ENCODE measurements around the gene JPT1.
"Not testable (repeated sequence)": the region's sequence is repeated elsewhere in the genome, so short reads cannot be mapped to it uniquely, and the experiment has no call there.

The JPT1 gene

GRCh38 chr17:75176625-75177024 lies 22.3 kb upstream of the JPT1 start:
- H3K4me1 Mint-ChIP-seq = peaks cover 12% of the 10 kb centered on the region
- DNase-seq (ENCODE audit: low spot score in 2 of 2) = no peak
- H3K36me3 Mint-ChIP-seq (ENCODE audit: insufficient read depth) = peaks cover 71% of the 10 kb centered on the region
- ATAC-seq (replicated peaks; ENCODE audit: extremely low read depth, poor library complexity, severe bottlenecking) = no peak
- no peaks in the 10 kb centered on the region for H3K27me3 Mint-ChIP-seq
- H3K4me3 Mint-ChIP-seq = no peak overlapping the region
- no peak overlapping the region for H3K27ac Mint-ChIP-seq (ENCODE audit: low read depth)
- H3K9me3 Mint-ChIP-seq = no peaks in the 10 kb centered on the region

- Mint-ChIP-seq H3K27me3 (no peaks in the 10 kb centered on the region), H3K4me3 (no peak overlapping the region), H3K36me3 (ENCODE audit: insufficient read depth) (peaks cover 72% of the 10 kb centered on the region), H3K9me3 (no peaks in the 10 kb centered on the region), H3K4me1 (peaks cover 5% of the 10 kb centered on the region), H3K27ac (ENCODE audit: low read depth) (no peak overlapping the region)
- no peak for ATAC-seq (replicated peaks; ENCODE audit: extremely low read depth, poor library complexity, severe bottlenecking)
- DNase-seq (ENCODE audit: low spot score in 2 of 2) = no peak
These were observed 20.7 kb upstream of the JPT1 start for GRCh38 chr17:75174996-75175395.

GRCh38 chr17:75173526-75173925 lies 19.2 kb upstream of the JPT1 start:
- Mint-ChIP-seq H3K4me1 (peaks cover 5% of the 10 kb centered on the region), H3K9me3 (no peaks in the 10 kb centered on the region), H3K36me3 (ENCODE audit: insufficient read depth) (peaks cover 73% of the 10 kb centered on the region), H3K4me3 (no peak overlapping the region), H3K27me3 (no peaks in the 10 kb centered on the region), H3K27ac (ENCODE audit: low read depth) (no peak overlapping the region)
- no peak for ATAC-seq (replicated peaks; ENCODE audit: extremely low read depth, poor library complexity, severe bottlenecking)
- DNase-seq (ENCODE audit: low spot score in 2 of 2) = no peak

- H3K4me3 Mint-ChIP-seq = no peak overlapping the region
- no peak for ATAC-seq (replicated peaks; ENCODE audit: extremely low read depth, poor library complexity, severe bottlenecking)
- H3K9me3 Mint-ChIP-seq = no peaks in the 10 kb centered on the region
- peaks cover 71% of the 10 kb centered on the region for H3K36me3 Mint-ChIP-seq (ENCODE audit: insufficient read depth)
- no peak for DNase-seq (ENCODE audit: low spot score in 2 of 2)
- H3K27ac Mint-ChIP-seq (ENCODE audit: low read depth) = no peak overlapping the region
- no peaks in the 10 kb centered on the region for H3K27me3 Mint-ChIP-seq
- no peaks in the 10 kb centered on the region for H3K4me1 Mint-ChIP-seq
These were observed 14.7 kb upstream of the JPT1 start for GRCh38 chr17:75168998-75169397.

GRCh38 chr17:75164606-75165005 lies 10.3 kb upstream of the JPT1 start:
- H3K27me3 Mint-ChIP-seq; H3K9me3 Mint-ChIP-seq; H3K27ac Mint-ChIP-seq (ENCODE audit: low read depth); H3K4me1 Mint-ChIP-seq; H3K4me3 Mint-ChIP-seq; ATAC-seq (replicated peaks; ENCODE audit: extremely low read depth, poor library complexity, severe bottlenecking); DNase-seq (ENCODE audit: low spot score in 2 of 2): not testable (repeated sequence)
- H3K36me3 Mint-ChIP-seq (ENCODE audit: insufficient read depth) = peaks cover 45% of the 10 kb centered on the region

GRCh38 chr17:75163074-75163473 lies 8.8 kb upstream of the JPT1 start:
- Mint-ChIP-seq H3K4me1 (no peaks in the 10 kb centered on the region), H3K9me3 (no peaks in the 10 kb centered on the region), H3K27me3 (no peaks in the 10 kb centered on the region), H3K4me3 (no peak overlapping the region), H3K27ac (ENCODE audit: low read depth) (no peak overlapping the region), H3K36me3 (ENCODE audit: insufficient read depth) (peaks cover 32% of the 10 kb centered on the region)
- ATAC-seq (replicated peaks; ENCODE audit: extremely low read depth, poor library complexity, severe bottlenecking) (no peak), DNase-seq (ENCODE audit: low spot score in 2 of 2) (no peak)

- Mint-ChIP-seq H3K9me3 (no peaks in the 10 kb centered on the region), H3K27me3 (no peaks in the 10 kb centered on the region), H3K4me1 (no peaks in the 10 kb centered on the region), H3K4me3 (no peak overlapping the region), H3K27ac (ENCODE audit: low read depth) (no peak overlapping the region), H3K36me3 (ENCODE audit: insufficient read depth) (peaks cover 10% of the 10 kb centered on the region)
- DNase-seq (ENCODE audit: low spot score in 2 of 2) = no peak
- no peak for ATAC-seq (replicated peaks; ENCODE audit: extremely low read depth, poor library complexity, severe bottlenecking)
These were observed 5.9 kb upstream of the JPT1 start for GRCh38 chr17:75160211-75160610.

GRCh38 chr17:75159196-75160031 lies 5.1 kb upstream of the JPT1 start:
- no peaks in the 10 kb centered on the region for H3K9me3 Mint-ChIP-seq
- no peak for ATAC-seq (replicated peaks; ENCODE audit: extremely low read depth, poor library complexity, severe bottlenecking)
- DNase-seq (ENCODE audit: low spot score in 2 of 2) = no peak
- no peak overlapping the region for H3K27ac Mint-ChIP-seq (ENCODE audit: low read depth)
- peaks cover 6% of the 10 kb centered on the region for H3K4me1 Mint-ChIP-seq
- no peak overlapping the region for H3K4me3 Mint-ChIP-seq
- H3K27me3 Mint-ChIP-seq = no peaks in the 10 kb centered on the region
- H3K36me3 Mint-ChIP-seq (ENCODE audit: insufficient read depth) = peaks cover 13% of the 10 kb centered on the region

- not testable (repeated sequence) for H3K4me3 Mint-ChIP-seq; H3K9me3 Mint-ChIP-seq; H3K27ac Mint-ChIP-seq (ENCODE audit: low read depth); H3K27me3 Mint-ChIP-seq; DNase-seq (ENCODE audit: low spot score in 2 of 2); ATAC-seq (replicated peaks; ENCODE audit: extremely low read depth, poor library complexity, severe bottlenecking)
- Mint-ChIP-seq H3K4me1 (peaks cover 12% of the 10 kb centered on the region), H3K36me3 (ENCODE audit: insufficient read depth) (peaks cover 14% of the 10 kb centered on the region)
These were observed 4.2 kb upstream of the JPT1 start for GRCh38 chr17:75158480-75158879.

- peaks cover 28% of the 10 kb centered on the region for H3K4me1 Mint-ChIP-seq
- DNase-seq (ENCODE audit: low spot score in 2 of 2) (no peak), ATAC-seq (replicated peaks; ENCODE audit: extremely low read depth, poor library complexity, severe bottlenecking) (no peak)
- H3K27me3 Mint-ChIP-seq = no peaks in the 10 kb centered on the region
- no peak overlapping the region for H3K27ac Mint-ChIP-seq (ENCODE audit: low read depth)
- H3K9me3 Mint-ChIP-seq = no peaks in the 10 kb centered on the region
- H3K4me3 Mint-ChIP-seq = peak overlapping the region; percentile 94
- H3K36me3 Mint-ChIP-seq (ENCODE audit: insufficient read depth) = peaks cover 18% of the 10 kb centered on the region
These were observed 884 bp upstream of the JPT1 start for GRCh38 chr17:75155191-75155601.

- Mint-ChIP-seq H3K27me3 (no peaks in the 10 kb centered on the region), H3K4me3 (peak overlapping the region; percentile 94), H3K4me1 (peaks cover 35% of the 10 kb centered on the region), H3K27ac (ENCODE audit: low read depth) (peak overlapping the region; percentile 65), H3K9me3 (no peaks in the 10 kb centered on the region), H3K36me3 (ENCODE audit: insufficient read depth) (peaks cover 18% of the 10 kb centered on the region)
- DNase-seq (ENCODE audit: low spot score in 2 of 2) = no peak
- ATAC-seq (replicated peaks; ENCODE audit: extremely low read depth, poor library complexity, severe bottlenecking) = no peak
These were observed 525 bp downstream of the JPT1 start for GRCh38 chr17:75153780-75154194.

GRCh38 chr17:75152922-75153779 lies 1.2 kb downstream of the JPT1 start:
- Mint-ChIP-seq H3K27me3 (no peaks in the 10 kb centered on the region), H3K27ac (ENCODE audit: low read depth) (peak overlapping the region; percentile 65), H3K4me3 (peak overlapping the region; percentile 94), H3K36me3 (ENCODE audit: insufficient read depth) (peaks cover 22% of the 10 kb centered on the region), H3K9me3 (no peaks in the 10 kb centered on the region), H3K4me1 (peaks cover 39% of the 10 kb centered on the region)
- ATAC-seq (replicated peaks; ENCODE audit: extremely low read depth, poor library complexity, severe bottlenecking) = no peak
- no peak for DNase-seq (ENCODE audit: low spot score in 2 of 2)

GRCh38 chr17:75152523-75152921 lies 1.8 kb downstream of the JPT1 start:
- no peak for ATAC-seq (replicated peaks; ENCODE audit: extremely low read depth, poor library complexity, severe bottlenecking)

More at GRCh38 chr17:75152523-75152921, 1.8 kb downstream of the JPT1 start:
- H3K4me1 Mint-ChIP-seq = peaks cover 39% of the 10 kb centered on the region
- H3K27ac Mint-ChIP-seq (ENCODE audit: low read depth) = peak overlapping the region; percentile 65
- no peak for DNase-seq (ENCODE audit: low spot score in 2 of 2)
- H3K27me3 Mint-ChIP-seq = no peaks in the 10 kb centered on the region
- H3K9me3 Mint-ChIP-seq = no peaks in the 10 kb centered on the region
- peak overlapping the region; percentile 94 for H3K4me3 Mint-ChIP-seq
- H3K36me3 Mint-ChIP-seq (ENCODE audit: insufficient read depth) = peaks cover 22% of the 10 kb centered on the region

Data from central memory CD8-positive, alpha-beta T cell (primary cell).